Spleen (tissue), 7 donors: Measurements from ENCODE around the gene RGS5.

Experiments
- POLR2A ChIP-seq, 3 donors: fragments of 450-650 bp; IDR thresholded peaks; one replicate each; pipeline ENCODE4 v1.5.1; 2017; ENCODE audit warnings: antibody characterized with exemption in 3 of 3, mild to moderate bottlenecking in 1 of 3
- POLR2AphosphoS5 ChIP-seq, 3 donors: sonication (generic); formaldehyde crosslinking; IDR thresholded peaks; one replicate each; pipeline ENCODE4 v1.5.1; 2017; ENCODE audit warnings: antibody characterized with exemption in 3 of 3
- TF ChIP-seq, protein P1 (sequence below), 11 experiments: fragments of 200-600 bp in 7 of 11; fragments of 450-650 bp in 4 of 11; sonication (generic) in 4 of 11; IDR thresholded peaks in 8 of 11; conservative IDR thresholded peaks in 3 of 11; 1 replicate in 7 of 11; 2 replicates in 4 of 11; pipeline versions ENCODE4 v1.4.0 to v1.8.0; 2016 to 2021; ENCODE audit warnings: antibody characterized with exemption in 11 of 11, inconsistent platforms in 4 of 11, mild to moderate bottlenecking in 1 of 11
- donor health status: DM: no; HTN: no; CAD: no; lungs with moderate emphysema.
- donor health status: DM: no; HTN: no; CAD: no.
- donor health status: DM: no; HTN: no; CAD: no.

DNA sequence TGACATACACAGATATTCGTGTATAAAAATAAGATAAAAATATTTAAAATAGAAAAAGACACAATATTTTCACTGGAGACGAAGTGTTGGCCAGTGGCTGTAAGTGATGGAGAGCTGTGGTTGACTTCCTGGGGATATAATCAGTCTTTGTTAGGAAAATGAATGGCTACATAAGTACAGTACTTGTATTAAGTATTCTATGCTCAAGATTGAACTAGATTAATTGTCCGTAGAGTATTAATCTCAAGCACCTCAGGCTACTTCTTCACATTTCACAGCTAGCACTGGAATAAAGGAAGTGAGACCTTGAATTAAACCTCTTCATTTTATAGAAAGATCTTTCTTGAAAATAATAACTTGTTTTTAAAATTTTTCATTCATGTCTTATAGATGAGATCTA, 39.0 kb upstream of the RGS5 start:
- TF ChIP-seq POLR2A (IDR thresholded peaks at IDR 0.05) = no peak
- TF ChIP-seq, protein P1, sequence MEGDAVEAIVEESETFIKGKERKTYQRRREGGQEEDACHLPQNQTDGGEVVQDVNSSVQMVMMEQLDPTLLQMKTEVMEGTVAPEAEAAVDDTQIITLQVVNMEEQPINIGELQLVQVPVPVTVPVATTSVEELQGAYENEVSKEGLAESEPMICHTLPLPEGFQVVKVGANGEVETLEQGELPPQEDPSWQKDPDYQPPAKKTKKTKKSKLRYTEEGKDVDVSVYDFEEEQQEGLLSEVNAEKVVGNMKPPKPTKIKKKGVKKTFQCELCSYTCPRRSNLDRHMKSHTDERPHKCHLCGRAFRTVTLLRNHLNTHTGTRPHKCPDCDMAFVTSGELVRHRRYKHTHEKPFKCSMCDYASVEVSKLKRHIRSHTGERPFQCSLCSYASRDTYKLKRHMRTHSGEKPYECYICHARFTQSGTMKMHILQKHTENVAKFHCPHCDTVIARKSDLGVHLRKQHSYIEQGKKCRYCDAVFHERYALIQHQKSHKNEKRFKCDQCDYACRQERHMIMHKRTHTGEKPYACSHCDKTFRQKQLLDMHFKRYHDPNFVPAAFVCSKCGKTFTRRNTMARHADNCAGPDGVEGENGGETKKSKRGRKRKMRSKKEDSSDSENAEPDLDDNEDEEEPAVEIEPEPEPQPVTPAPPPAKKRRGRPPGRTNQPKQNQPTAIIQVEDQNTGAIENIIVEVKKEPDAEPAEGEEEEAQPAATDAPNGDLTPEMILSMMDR (IDR thresholded peaks at IDR 0.05 in 8 of 11, conservative IDR thresholded peaks at IDR 0.05 in 3 of 11) = no peak
- TF ChIP-seq POLR2AphosphoS5 (IDR thresholded peaks at IDR 0.05) = no peak
